Panc1 (cell line): ENCODE results near the gene JPH2. TPM values are rescaled to one million over a fixed set of nuclear protein-coding genes. Genes with fewer than 3 reads are reported as not detected.
A peak's percentile ranks its signal among the peaks of the same experiment; 100 is the strongest.

Experiments
- ATAC-seq: fragments of 200-7000 bp; cut with Tn5 transposase; 2 replicates; pipeline ENCODE4 v1.9.1; 2020; ENCODE audit warnings: mild to moderate bottlenecking, moderate library complexity
- BruUV-seq: library from RNA; stranded (reverse); fragments of 400-500 nt; replicated peaks from 2 replicates; lab custom pipeline; 2021; lab: Mats Ljungman, UMichigan
- CTCF ChIA-PET: fragments of 300-600 bp; sonication (Branson Sonifier 250); formaldehyde crosslinking; loops from one replicate; lab custom pipeline; 2022; ENCODE audit warnings: antibody characterized with exemption; lab: Charles Lee
- POLR2A ChIA-PET: fragments of 300-600 bp; sonication (Branson Sonifier 250); formaldehyde crosslinking; loops from one replicate; lab custom pipeline; 2022; ENCODE audit warnings: antibody characterized with exemption; lab: Charles Lee
- DNase-seq: peaks from one replicate; pipeline ENCODE4 v3.0.0-alpha.2; 2010; ENCODE audit warnings: low read depth, low spot score
- H3K27ac ChIP-seq: 2 replicates; pipeline ENCODE4 v1.5.1; 2011; ENCODE audit warnings: mild to moderate bottlenecking, low read length, inconsistent platforms
- H3K27me3 ChIP-seq: fragments of 200-500 bp; sonication (Bioruptor generic); 2 replicates; pipeline ENCODE4 v1.6.0; 2014; ENCODE audit warnings: low read length, inconsistent platforms; ENCODE audit not compliant: control insufficient read depth, insufficient read depth
- H3K36me3 ChIP-seq: fragments of 200-500 bp; sonication (Bioruptor generic); 2 replicates; pipeline ENCODE4 v1.5.1; 2014; ENCODE audit warnings: inconsistent platforms, mild to moderate bottlenecking, low read length, moderate library complexity; ENCODE audit not compliant: control insufficient read depth, insufficient read depth
- H3K4me1 ChIP-seq: 2 replicates; pipeline ENCODE4 v1.5.1; 2011; ENCODE audit warnings: inconsistent platforms, mild to moderate bottlenecking, low read length, moderate library complexity; ENCODE audit not compliant: control insufficient read depth, insufficient read depth
- H3K4me3 ChIP-seq, 2 experiments: 2 replicates each; pipeline ENCODE4 v1.5.1; 2011 to 2012; ENCODE audit warnings: low read depth in 2 of 2, low read length in 2 of 2, mild to moderate bottlenecking in 2 of 2, inconsistent platforms in 1 of 2, moderate library complexity in 1 of 2
- H3K9me3 ChIP-seq: fragments of 200-500 bp; sonication (Bioruptor generic); 2 replicates; pipeline ENCODE4 v1.5.1; 2014; ENCODE audit warnings: low read depth, mild to moderate bottlenecking, inconsistent platforms, low read length, moderate library complexity; ENCODE audit not compliant: control insufficient read depth, insufficient read depth
- CTCF ChIP-seq: fragments of 450-650 bp; IDR thresholded peaks from 2 replicates; pipeline ENCODE4 v1.5.1; 2017; ENCODE audit warnings: mild to moderate bottlenecking
- POLR2AphosphoS5 ChIP-seq: IDR thresholded peaks from 2 replicates; pipeline ENCODE4 v1.6.1; 2012; ENCODE audit warnings: mild to moderate bottlenecking, low read depth, low read length, moderate library complexity
- REST ChIP-seq, 2 experiments: IDR thresholded peaks; 2 replicates each; pipeline ENCODE4 v1.6.1; 2011 to 2012; ENCODE audit warnings: low read depth in 2 of 2, control low read depth in 1 of 2, low read length in 1 of 2, mild to moderate bottlenecking in 1 of 2, moderate library complexity in 1 of 2; ENCODE audit not compliant: insufficient read depth in 1 of 2
- SIN3A ChIP-seq: IDR thresholded peaks from 2 replicates; pipeline ENCODE4 v1.6.1; 2012; ENCODE audit warnings: low read depth, mild to moderate bottlenecking, low read length, moderate library complexity, borderline replicate concordance; ENCODE audit not compliant: insufficient read depth
- TCF7L2 ChIP-seq: IDR thresholded peaks from 2 replicates; pipeline ENCODE4 v1.6.1; 2011; ENCODE audit warnings: mild to moderate bottlenecking, low read depth, low read length, inconsistent platforms
- in situ Hi-C: cut with HindIII; loops from 2 replicates; pipeline ENCODE4 v1.10.0; 2016; ENCODE audit warnings: low sequenced_read_pairs, low pct_unique_long_range_greater_than_20kb
- intact Hi-C: fragments of 100-400 bp; cut with micrococcal nuclease; formaldehyde crosslinking; loops from one replicate; pipeline ENCODE4 v1.10.0; 2022; ENCODE audit not compliant: unreplicated experiment
- total RNA-seq: library from RNA; stranded (reverse); gene quantifications from one replicate; pipeline ENCODE4 v1.2.1, GENCODE V29; 2021; ENCODE audit not compliant: unreplicated experiment

The JPH2 gene
- total RNA-seq, 1 experiment from 2014 or later: 0.49 TPM

GRCh38 chr20:44110816-44111568 is 76.0 kb downstream of the JPH2 start:
- Histone ChIP-seq H3K9me3 (peaks cover 5% of the 10 kb centered on the region; the same call in 1 of the 2 replicates), H3K27ac (no peak overlapping the region), H3K4me1 (no peaks in the 10 kb centered on the region), H3K36me3 (no peaks in the 10 kb centered on the region), H3K4me3 (no peak overlapping the region), H3K27me3 (peaks cover 4% of the 10 kb centered on the region; the same call in 1 of the 2 replicates)
- in situ Hi-C loops: no loop called here
- ChIA-PET CTCF (no interaction called here), POLR2A (no interaction called here)
- BruUV-seq: no TSS peak
- ATAC-seq (no peak), DNase-seq (no peak)
- no peak for TF ChIP-seq SIN3A
- TF ChIP-seq REST (IDR thresholded peaks at IDR 0.05; ENCODE audit: insufficient read depth in 1 of 2, low read depth in 2 of 2, low read length in 1 of 2): no peak
- TF ChIP-seq POLR2AphosphoS5: no peak
- no peak for TF ChIP-seq TCF7L2
- TF ChIP-seq CTCF: no peak
- intact Hi-C loops: no loop called here

GRCh38 chr20:44109951-44110361 is 77.0 kb downstream of the JPH2 start:
- POLR2A ChIA-PET: no interaction called here
- CTCF ChIA-PET: no interaction called here
- H3K9me3 ChIP-seq: peaks cover 5% of the 10 kb centered on the region; the same call in 1 of the 2 replicates
- peaks cover 9% of the 10 kb centered on the region; the same call in 1 of the 2 replicates for H3K27me3 ChIP-seq
- H3K36me3 ChIP-seq: no peaks in the 10 kb centered on the region
- peak; percentile 43 for TF ChIP-seq CTCF
- no peak for TF ChIP-seq REST (IDR thresholded peaks at IDR 0.05; ENCODE audit: insufficient read depth in 1 of 2, low read depth in 2 of 2, low read length in 1 of 2)
- no peak for TF ChIP-seq SIN3A
- no peak for TF ChIP-seq TCF7L2
- TF ChIP-seq POLR2AphosphoS5: no peak
- no peak for ATAC-seq
- no peak for DNase-seq
- no TSS peak for BruUV-seq
- H3K4me3 ChIP-seq: no peak overlapping the region
- H3K27ac ChIP-seq: no peak overlapping the region
- H3K4me1 ChIP-seq: no peaks in the 10 kb centered on the region
- in situ Hi-C loops: no loop called here
- intact Hi-C loops: no loop called here
